Measurements from ENCODE around the gene EVC.
A peak's percentile ranks its signal among the peaks of the same experiment; 100 is the strongest.

The EVC gene

DNA sequence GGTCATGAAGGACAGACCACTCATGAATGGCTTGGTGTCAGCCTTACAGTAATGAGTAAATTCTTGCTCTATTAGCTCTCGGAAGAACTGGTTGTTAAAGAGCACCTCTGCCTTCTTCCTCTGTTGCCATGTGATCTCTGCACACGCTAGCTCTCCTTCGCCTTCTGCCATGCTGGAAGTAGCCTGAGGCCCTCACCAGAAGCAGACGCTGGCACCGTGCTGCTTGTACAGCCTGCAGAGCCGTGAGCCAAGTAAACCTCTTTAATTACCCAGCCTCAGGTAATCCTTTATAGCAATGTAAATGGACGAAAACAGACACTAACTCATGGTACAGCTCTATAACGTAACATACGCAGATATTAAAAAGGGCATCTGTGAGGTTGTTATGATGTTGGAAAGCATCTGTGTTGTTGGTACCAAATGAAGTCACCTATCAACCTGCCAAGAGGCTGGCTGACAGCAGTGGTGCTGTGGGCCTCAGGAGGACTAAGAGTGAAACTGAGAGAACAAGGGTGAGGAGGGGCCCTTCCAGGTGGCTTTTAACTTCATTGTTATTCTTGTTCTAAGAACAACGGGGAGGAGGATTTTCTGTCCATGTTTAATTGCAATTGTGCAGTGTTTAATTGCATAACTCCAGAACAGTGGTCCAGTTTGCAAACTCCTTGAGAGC is 112.7 kb downstream of the EVC start:
- no peak for DNase-seq (ENCODE audit: low read depth)

GRCh38 chr4:5824227-5824626 is 113.2 kb downstream of the EVC start:
- H3K4me3 ChIP-seq (ENCODE audit: control insufficient read depth, low read depth, low read length): no peak overlapping the region
- DNase-seq (ENCODE audit: low read depth): no peak
- no peak for TF ChIP-seq CTCF (IDR thresholded peaks at IDR 0.05; ENCODE audit: control insufficient read depth, insufficient read depth, low read depth, low read length, missing control alignments)

More for the DNA sequence above, 112.7 kb downstream of the EVC start:
- no peak overlapping the region for H3K4me3 ChIP-seq (ENCODE audit: control insufficient read depth, low read depth, low read length)
- TF ChIP-seq CTCF (IDR thresholded peaks at IDR 0.05; ENCODE audit: control insufficient read depth, insufficient read depth, low read depth, low read length, missing control alignments): no peak

DNA sequence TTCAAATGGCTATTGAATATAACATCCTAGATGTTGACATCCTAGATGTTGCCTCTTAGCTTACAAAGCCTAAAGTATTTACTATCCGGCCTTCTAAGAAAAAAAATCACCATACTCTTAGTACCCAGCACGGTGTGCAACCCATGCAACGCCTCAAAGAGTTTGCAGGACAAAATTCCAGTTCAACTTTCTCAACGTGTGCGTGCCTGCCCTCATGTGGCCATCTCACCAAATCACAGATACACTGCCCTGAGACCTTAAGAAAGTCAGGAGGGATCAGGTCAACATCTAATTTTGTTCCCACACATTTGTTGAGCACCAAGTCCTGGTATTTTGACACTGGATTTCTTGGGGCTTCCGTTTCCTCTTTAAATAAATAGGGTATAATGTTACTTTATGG is 113.6 kb downstream of the EVC start:
- peak; percentile 63 for TF ChIP-seq CTCF (IDR thresholded peaks at IDR 0.05; ENCODE audit: control insufficient read depth, insufficient read depth, low read depth, low read length, missing control alignments)
- no peak overlapping the region for H3K4me3 ChIP-seq (ENCODE audit: control insufficient read depth, low read depth, low read length)
- DNase-seq (ENCODE audit: low read depth): no peak

- no peak for TF ChIP-seq CTCF (IDR thresholded peaks at IDR 0.05; ENCODE audit: control insufficient read depth, insufficient read depth, low read depth, low read length, missing control alignments)
- DNase-seq (ENCODE audit: low read depth): no peak
- no peak overlapping the region for H3K4me3 ChIP-seq (ENCODE audit: control insufficient read depth, low read depth, low read length)
Measured at GRCh38 chr4:5825321-5826041, 114.5 kb downstream of the EVC start.

DNA sequence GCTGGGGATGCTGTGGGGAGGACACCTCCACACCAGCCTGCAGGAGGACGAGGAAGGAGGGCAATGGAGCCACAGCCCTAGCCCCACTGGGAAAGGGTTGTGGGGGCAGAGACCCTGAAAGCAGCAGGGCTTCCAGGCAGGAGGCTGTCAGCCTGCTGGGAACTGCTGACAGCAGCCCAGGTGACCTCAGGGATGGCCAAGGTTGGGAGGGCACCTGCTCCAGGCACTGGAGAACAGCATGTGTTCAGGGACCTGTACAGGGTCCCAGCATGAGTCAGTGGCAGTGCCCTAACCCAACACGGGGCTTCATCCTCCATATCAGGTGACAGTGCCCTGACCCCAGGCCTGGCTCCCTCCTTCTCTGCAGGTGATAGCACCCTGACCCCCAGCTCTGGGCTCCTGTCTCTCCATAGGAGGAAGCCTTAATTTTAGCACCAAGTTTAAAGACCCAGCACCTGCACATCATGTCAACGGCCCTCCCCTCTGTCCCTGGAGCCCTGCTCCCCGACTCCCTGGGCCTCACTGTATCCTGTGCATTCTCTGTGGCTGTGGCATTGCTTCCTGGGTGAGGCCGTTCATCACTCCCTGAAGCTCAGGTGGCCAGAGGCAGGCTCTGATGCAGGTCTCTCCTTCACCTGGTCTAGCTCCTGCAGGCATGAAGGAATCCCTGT is 115.6 kb downstream of the EVC start:
- no peak overlapping the region for H3K4me3 ChIP-seq (ENCODE audit: control insufficient read depth, low read depth, low read length)
- no peak for DNase-seq (ENCODE audit: low read depth)
- no peak for TF ChIP-seq CTCF (IDR thresholded peaks at IDR 0.05; ENCODE audit: control insufficient read depth, insufficient read depth, low read depth, low read length, missing control alignments)

- no peak for TF ChIP-seq CTCF (IDR thresholded peaks at IDR 0.05; ENCODE audit: control insufficient read depth, insufficient read depth, low read depth, low read length, missing control alignments)
- H3K4me3 ChIP-seq (ENCODE audit: control insufficient read depth, low read depth, low read length): no peak overlapping the region
- no peak for DNase-seq (ENCODE audit: low read depth)
Measured at GRCh38 chr4:5827108-5828004, 116.4 kb downstream of the EVC start.
